Neural cell (in vitro differentiated cells): ENCODE measurements around the gene TSSK6. TPM values are rescaled to one million over a fixed set of nuclear protein-coding genes. Genes with fewer than 3 reads are reported as not detected.

ENCODE experiments used
- H2AFZ ChIP-seq: fragments of 200-600, 300-800 bp; sonication (generic), shearing (Covaris generic); 2 replicates; pipeline ENCODE4 v1.6.0; 2014; ENCODE audit warnings: low read depth, mild to moderate bottlenecking, antibody characterized with exemption, low read length, moderate library complexity
- H3F3A ChIP-seq: fragments of 200-600 bp; shearing (Covaris generic); 2 replicates; pipeline ENCODE4 v1.6.1; 2016; ENCODE audit warnings: mild to moderate bottlenecking, moderate library complexity, mixed read lengths, antibody characterized with exemption, low read length; ENCODE audit not compliant: insufficient read depth, poor library complexity, severe bottlenecking
- H3K27ac ChIP-seq: fragments of 200-600, 300-800 bp; sonication (generic), shearing (Covaris generic); 2 replicates; pipeline ENCODE4 v1.5.1; 2014; ENCODE audit warnings: mild to moderate bottlenecking, low read length, moderate library complexity
- H3K27me3 ChIP-seq: fragments of 300-800, 200-600 bp; sonication (generic), shearing (Covaris generic); 2 replicates; pipeline ENCODE4 v1.6.0; 2014; ENCODE audit warnings: mild to moderate bottlenecking, low read depth, low read length, moderate library complexity; ENCODE audit not compliant: insufficient read depth
- H3K36me3 ChIP-seq: fragments of 300-800, 200-600 bp; sonication (generic), shearing (Covaris generic); 2 replicates; pipeline ENCODE4 v1.5.1; 2014; ENCODE audit warnings: mild to moderate bottlenecking, antibody characterized with exemption, low read length, moderate library complexity; ENCODE audit not compliant: insufficient read depth
- H3K4me2 ChIP-seq: fragments of 300-800, 200-600 bp; sonication (generic), shearing (Covaris generic); 2 replicates; pipeline ENCODE4 v1.6.0; 2014; ENCODE audit warnings: mild to moderate bottlenecking, low read length
- H3K4me3 ChIP-seq: fragments of 300-800, 200-600 bp; sonication (generic), shearing (Covaris generic); 2 replicates; pipeline ENCODE4 v1.5.1; 2014; ENCODE audit warnings: mild to moderate bottlenecking, low read length, moderate library complexity
- H3K79me2 ChIP-seq: fragments of 200-600 bp; shearing (Covaris generic); replicated peaks from 2 replicates; pipeline ENCODE4 v1.6.0; 2014; ENCODE audit warnings: mild to moderate bottlenecking, low read length, moderate library complexity; ENCODE audit not compliant: insufficient read depth
- H3K9ac ChIP-seq: fragments of 300-800, 200-600 bp; sonication (generic), shearing (Covaris generic); 2 replicates; pipeline ENCODE4 v1.6.1; 2016; ENCODE audit warnings: mild to moderate bottlenecking, low read length, mixed read lengths
- H3K9me2 ChIP-seq: fragments of 200-600 bp; shearing (Covaris generic); 2 replicates; pipeline ENCODE4 v1.6.1; 2016; ENCODE audit warnings: mild to moderate bottlenecking, low read length, mixed read lengths; ENCODE audit not compliant: insufficient read depth
- H3K9me3 ChIP-seq: fragments of 200-600, 300-800 bp; sonication (generic), shearing (Covaris generic); 2 replicates; pipeline ENCODE4 v1.6.1; 2016; ENCODE audit warnings: mild to moderate bottlenecking, mixed run types, low read length, moderate library complexity, mixed read lengths
- H4K20me1 ChIP-seq: fragments of 200-600 bp; shearing (Covaris generic); 2 replicates; pipeline ENCODE4 v1.6.1; 2016; ENCODE audit warnings: mild to moderate bottlenecking, mixed run types; ENCODE audit not compliant: insufficient read depth
- CTCF ChIP-seq: fragments of 450-650 bp; IDR thresholded peaks from 2 replicates; pipeline ENCODE4 v1.5.1; 2014; ENCODE audit warnings: antibody characterized with exemption, mild to moderate bottlenecking, moderate library complexity; ENCODE audit not compliant: poor library complexity, severe bottlenecking
- EP300 ChIP-seq: fragments of 450-650 bp; conservative IDR thresholded peaks from 2 replicates; pipeline ENCODE4 v1.6.1; 2014; ENCODE audit warnings: antibody characterized with exemption, mild to moderate bottlenecking, moderate library complexity; ENCODE audit not compliant: poor library complexity, severe bottlenecking
- EZH2 ChIP-seq: fragments of 200-600, 300-800 bp; shearing (Covaris generic), sonication (generic); IDR thresholded peaks from 2 replicates; pipeline ENCODE4 v1.6.1; 2014; ENCODE audit warnings: antibody characterized with exemption, low read length, borderline replicate concordance, mild to moderate bottlenecking; ENCODE audit not compliant: insufficient read depth, poor library complexity, severe bottlenecking
- MXI1 ChIP-seq: fragments of 450-650 bp; conservative IDR thresholded peaks from 2 replicates; pipeline ENCODE4 v1.6.1; 2014; ENCODE audit warnings: antibody characterized with exemption, mild to moderate bottlenecking; ENCODE audit not compliant: poor library complexity, severe bottlenecking
- POLR2AphosphoS5 ChIP-seq: IDR thresholded peaks from 2 replicates; pipeline ENCODE4 v1.6.1; 2012
- RAD21 ChIP-seq: fragments of 450-650 bp; conservative IDR thresholded peaks from 2 replicates; pipeline ENCODE4 v1.6.1; 2014; ENCODE audit warnings: antibody characterized with exemption, mild to moderate bottlenecking, moderate library complexity
- REST ChIP-seq: IDR thresholded peaks from 2 replicates; pipeline ENCODE4 v1.6.1; 2012; ENCODE audit warnings: borderline replicate concordance
- SMC3 ChIP-seq: fragments of 450-650 bp; conservative IDR thresholded peaks from 2 replicates; pipeline ENCODE4 v1.6.1; 2014; ENCODE audit warnings: antibody characterized with exemption, mild to moderate bottlenecking, moderate library complexity; ENCODE audit not compliant: poor library complexity
- TAF1 ChIP-seq: IDR thresholded peaks from 2 replicates; pipeline ENCODE4 v1.6.1; 2012; ENCODE audit warnings: low read depth
- polyA plus RNA-seq: library from polyadenylated mRNA; depleted of rRNA; stranded (reverse); fragments of >200 nt; gene quantifications from 2 replicates; pipeline ENCODE4 v1.2.3, GENCODE V29; 2014

Gene TSSK6
- polyA plus RNA-seq, 1 donor from 2014 or later = 5.3 TPM

GRCh38 chr19:19527371-19527656 lies 12.0 kb upstream of the TSSK6 start:
- no peak overlapping the region for H3K4me3 ChIP-seq
- no peak overlapping the region for H3K27ac ChIP-seq
- no peak overlapping the region for H2AFZ ChIP-seq
- no peak overlapping the region for H3K9ac ChIP-seq
- H4K20me1 ChIP-seq = no peaks in the 10 kb centered on the region
- no peaks in the 10 kb centered on the region for H3K79me2 ChIP-seq
- no peaks in the 10 kb centered on the region for H3K36me3 ChIP-seq
- TF ChIP-seq POLR2AphosphoS5 = no peak
- no peak for TF ChIP-seq MXI1
- TF ChIP-seq REST = no peak
- TF ChIP-seq TAF1 = no peak
- no peak for TF ChIP-seq SMC3
- H3K27me3 ChIP-seq = no peaks in the 10 kb centered on the region
- no peak overlapping the region for H3K4me2 ChIP-seq
- H3K9me3 ChIP-seq = no peaks in the 10 kb centered on the region
- no peaks in the 10 kb centered on the region for H3F3A ChIP-seq
- no peaks in the 10 kb centered on the region for H3K9me2 ChIP-seq

- H3K27me3 ChIP-seq = no peaks in the 10 kb centered on the region
- H3K9me3 ChIP-seq = no peaks in the 10 kb centered on the region
- no peaks in the 10 kb centered on the region for H3K79me2 ChIP-seq
- no peak overlapping the region for H3K9ac ChIP-seq
- H3K36me3 ChIP-seq = no peaks in the 10 kb centered on the region
- H4K20me1 ChIP-seq = no peaks in the 10 kb centered on the region
- H2AFZ ChIP-seq = no peak overlapping the region
- no peaks in the 10 kb centered on the region for H3K9me2 ChIP-seq
- TF ChIP-seq RAD21 (no peak), SMC3 (no peak), EZH2 (no peak), CTCF (no peak), TAF1 (no peak), REST (no peak), POLR2AphosphoS5 (no peak), MXI1 (no peak), EP300 (no peak)
- no peak overlapping the region for H3K27ac ChIP-seq
- no peak overlapping the region for H3K4me3 ChIP-seq
- no peak overlapping the region for H3K4me2 ChIP-seq
- no peaks in the 10 kb centered on the region for H3F3A ChIP-seq
Observed at GRCh38 chr19:19526581-19527370, 11.4 kb upstream of the TSSK6 start.
